A549 (cell line): ENCODE results near the gene IRS2. TPM values are rescaled to one million over a fixed set of nuclear protein-coding genes. Genes with fewer than 3 reads are reported as not detected.

Experiments used
- ATAC-seq, 2 experiments: fragments of 200-7000 bp in 1 of 2; fragments of >200 bp in 1 of 2; cut with Nextera tagmentation in 1 of 2; cut with Tn5 transposase in 1 of 2; 3 replicates each; pipeline versions ENCODE4 v1.8.0 to v1.9.1; 2018 to 2020; ENCODE audit warnings: mild to moderate bottlenecking in 1 of 2, moderate library complexity in 1 of 2
- CTCF ChIA-PET: fragments of 300-600 bp; sonication (Branson Sonifier 250); formaldehyde crosslinking; extraction: SDS; loops from one replicate; lab custom pipeline; 2021; ENCODE audit warnings: antibody characterized with exemption, inconsistent platforms; lab: Yijun Ruan, JAX
- POLR2A ChIA-PET: fragments of 350-600 bp; formaldehyde crosslinking; extraction: SDS; loops from one replicate; lab custom pipeline; 2021; ENCODE audit warnings: antibody characterized with exemption, inconsistent platforms; lab: Yijun Ruan, JAX
- DNase-seq, 2 experiments: peaks; one replicate each; pipeline versions ENCODE4 v3.0.0 to v3.0.0-alpha.2; 2011 to 2016; ENCODE audit warnings: low read depth in 1 of 2, low spot score in 1 of 2
- FAIRE-seq: peaks from 2 replicates; lab custom pipeline; 2011; peaks lifted over from hg19 to GRCh38; lab: Jason Lieb, UNC
- H3K27ac ChIP-seq, 2 experiments: fragments of >200 bp; sonication (Bioruptor Twin); formaldehyde crosslinking; 3 replicates each; pipeline ENCODE4 v1.5.1; 2016 to 2017
- H3K4me1 ChIP-seq: fragments of >200 bp; sonication (Bioruptor Twin); formaldehyde crosslinking; 3 replicates; pipeline ENCODE4 v1.6.1; 2016
- H3K4me2 ChIP-seq: fragments of >200 bp; sonication (Bioruptor Twin); formaldehyde crosslinking; 3 replicates; pipeline ENCODE4 v1.6.1; 2016
- H3K4me3 ChIP-seq: fragments of >200 bp; sonication (Bioruptor Twin); formaldehyde crosslinking; 3 replicates; pipeline ENCODE4 v1.5.1; 2016
- H3K9me3 ChIP-seq: fragments of >200 bp; sonication (Bioruptor Twin); formaldehyde crosslinking; 3 replicates; pipeline ENCODE4 v1.6.1; 2016
- BCL3 ChIP-seq: fragments of >200 bp; sonication (Bioruptor Twin); formaldehyde crosslinking; IDR thresholded peaks from 3 replicates; pipeline ENCODE4 v1.6.1; 2016
- BHLHE40 ChIP-seq: IDR thresholded peaks from 2 replicates; pipeline ENCODE4 v1.6.1; 2012; ENCODE audit warnings: low read depth, low read length, inconsistent platforms
- CBX8 ChIP-seq: fragments of 200-600 bp; sonication (generic); IDR thresholded peaks from 2 replicates; pipeline ENCODE4 v1.6.1; 2016
- CHD2 ChIP-seq: fragments of 150-350 bp; IDR thresholded peaks from 2 replicates; pipeline ENCODE4 v1.6.1; 2014; ENCODE audit warnings: low read length; ENCODE audit not compliant: partially characterized antibody
- E2F6 ChIP-seq: IDR thresholded peaks from 2 replicates; pipeline ENCODE4 v1.6.1; 2012; ENCODE audit warnings: low read depth, borderline replicate concordance
- EHF ChIP-seq: fragments of 250-450 bp; sonication (Bioruptor Pico); IDR thresholded peaks from 2 replicates; pipeline ENCODE4 v1.5.0; 2020; ENCODE audit warnings: mild to moderate bottlenecking
- ESRRA ChIP-seq: fragments of 150-350 bp; IDR thresholded peaks from 2 replicates; pipeline ENCODE4 v1.6.1; 2014; ENCODE audit warnings: mild to moderate bottlenecking, low read length, borderline replicate concordance
- FOSB ChIP-seq: fragments of 250-450 bp; sonication (Bioruptor Pico); IDR thresholded peaks from 2 replicates; pipeline ENCODE4 v1.5.0; 2020; ENCODE audit warnings: mild to moderate bottlenecking, moderate library complexity
- FOSL2 ChIP-seq, 2 experiments: fragments of 450-650 bp in 1 of 2; fragments of >200 bp in 1 of 2; sonication (Bioruptor Twin) in 1 of 2; formaldehyde crosslinking; IDR thresholded peaks; 2 replicates each; pipeline versions ENCODE4 v1.5.0 to v1.6.1; 2016 to 2020; ENCODE audit warnings: mild to moderate bottlenecking in 1 of 2, moderate library complexity in 1 of 2
- FOXS1 ChIP-seq: fragments of 250-450 bp; sonication (Bioruptor Pico); IDR thresholded peaks from 2 replicates; pipeline ENCODE4 v1.5.0; 2020; ENCODE audit warnings: mild to moderate bottlenecking, moderate library complexity
- GATA3 ChIP-seq: IDR thresholded peaks from 2 replicates; pipeline ENCODE4 v1.6.1; 2012; ENCODE audit warnings: borderline replicate concordance
- HDAC2 ChIP-seq: fragments of 200-600 bp; sonication (generic); IDR thresholded peaks from 2 replicates; pipeline ENCODE4 v1.6.1; 2016
- HEYL ChIP-seq: fragments of 250-450 bp; sonication (Bioruptor Pico); IDR thresholded peaks from 2 replicates; pipeline ENCODE4 v1.8.0; 2021; ENCODE audit warnings: mild to moderate bottlenecking, moderate library complexity
- HOXA7 ChIP-seq: fragments of 250-450 bp; sonication (Bioruptor Pico); IDR thresholded peaks from 2 replicates; pipeline ENCODE4 v1.5.0; 2020; ENCODE audit warnings: mild to moderate bottlenecking, moderate library complexity
- JUN ChIP-seq, 2 experiments: fragments of >200 bp; sonication (Bioruptor Twin); formaldehyde crosslinking; IDR thresholded peaks; 2 replicates in 1 of 2; 3 replicates in 1 of 2; pipeline ENCODE4 v1.6.1; 2016 to 2017
- JUNB ChIP-seq: fragments of >200 bp; sonication (Bioruptor Twin); formaldehyde crosslinking; IDR thresholded peaks from 2 replicates; pipeline ENCODE4 v1.6.1; 2016
- KDM5A ChIP-seq: fragments of 200-600 bp; sonication (generic); IDR thresholded peaks from 2 replicates; pipeline ENCODE4 v1.6.1; 2016; ENCODE audit warnings: antibody characterized with exemption, mild to moderate bottlenecking
- MAX ChIP-seq: IDR thresholded peaks from 2 replicates; pipeline ENCODE4 v1.6.1; 2012
- MAZ ChIP-seq: fragments of 150-350 bp; IDR thresholded peaks from 2 replicates; pipeline ENCODE4 v1.6.1; 2014; ENCODE audit warnings: antibody characterized with exemption, low read depth, low read length, borderline replicate concordance
- NR3C1 ChIP-seq: fragments of >200 bp; sonication (Bioruptor Twin); formaldehyde crosslinking; IDR thresholded peaks from 3 replicates; pipeline ENCODE4 v1.6.1; 2017
- PBX3 ChIP-seq: IDR thresholded peaks from 2 replicates; pipeline ENCODE4 v1.6.1; 2012
- POLR2A ChIP-seq: IDR thresholded peaks from 2 replicates; pipeline ENCODE4 v1.6.1; 2012; ENCODE audit warnings: mild to moderate bottlenecking, low read length
- POLR2AphosphoS2 ChIP-seq: conservative IDR thresholded peaks from 2 replicates; pipeline ENCODE4 v1.6.1; 2012; ENCODE audit warnings: low read length, improper control_type of control experiment, inconsistent platforms
- RAD21 ChIP-seq, 2 experiments: fragments of >200 bp in 1 of 2; sonication (Bioruptor Twin) in 1 of 2; formaldehyde crosslinking in 1 of 2; IDR thresholded peaks in 1 of 2; conservative IDR thresholded peaks in 1 of 2; 2 replicates in 1 of 2; 3 replicates in 1 of 2; pipeline ENCODE4 v1.6.1; 2012 to 2018; ENCODE audit warnings: inconsistent platforms in 1 of 2
- RCOR1 ChIP-seq: fragments of 150-350 bp; IDR thresholded peaks from 2 replicates; pipeline ENCODE4 v1.6.1; 2014; ENCODE audit warnings: antibody characterized with exemption, low read length, low read depth
- RNF2 ChIP-seq: fragments of 200-600 bp; sonication (generic); IDR thresholded peaks from 2 replicates; pipeline ENCODE4 v1.6.1; 2016; ENCODE audit warnings: low read depth, mild to moderate bottlenecking, antibody characterized with exemption, moderate library complexity, borderline replicate concordance
- SMC3 ChIP-seq: fragments of >200 bp; sonication (Bioruptor Twin); formaldehyde crosslinking; IDR thresholded peaks from 3 replicates; pipeline ENCODE4 v1.6.1; 2018; ENCODE audit warnings: inconsistent platforms
- USF2 ChIP-seq: fragments of 450-650 bp; IDR thresholded peaks from 2 replicates; pipeline ENCODE4 v1.6.1; 2014; ENCODE audit warnings: antibody characterized with exemption
- ZFP36 ChIP-seq: fragments of 450-650 bp; IDR thresholded peaks from 2 replicates; pipeline ENCODE4 v1.6.1; 2014; ENCODE audit warnings: borderline replicate concordance; ENCODE audit not compliant: partially characterized antibody
- ZNF302 ChIP-seq: fragments of 250-450 bp; sonication (Bioruptor Pico); IDR thresholded peaks from 2 replicates; pipeline ENCODE4 v1.9.0; 2021; ENCODE audit warnings: inconsistent platforms, mild to moderate bottlenecking, moderate library complexity
- WGBS: methylation state at CpG from one replicate; pipeline ENCODE4 v1.1.6; 2017; ENCODE audit errors: missing lambda C conversion rate; 5-methylcytosine and 5-hydroxymethylcytosine counted together
- polyA minus RNA-seq: library from RNA; depleted of rRNA, polyadenylated mRNA; stranded (reverse); fragments of >200 nt; gene quantifications from 2 replicates; pipeline ENCODE4 v1.2.3, GENCODE V29; 2011; rRNA and poly(A)+ RNA removed
- polyA plus RNA-seq, 4 experiments: library from polyadenylated mRNA; depleted of rRNA in 3 of 4; stranded (reverse); fragments of >200 nt; fragmentation: RNase III in 1 of 4; extraction: RNeasy Plus Mini Kit Qiagen cat#74134 plus additional on column Dnase treatment in 1 of 4; gene quantifications; 2 replicates in 3 of 4; 3 replicates in 1 of 4; pipeline ENCODE4 v1.2.3, GENCODE V29; 2011 to 2017

The IRS2 gene
- polyA plus RNA-seq (2011; rRNA removed) (12.3 and 15.6 TPM in 2 replicates), polyA plus RNA-seq (2017; fragmentation: RNase III; extraction: RNeasy Plus Mini Kit Qiagen cat#74134 plus additional on column Dnase treatment) (3.9 to 5.2 TPM (median 4.8 TPM) in 3 replicates), polyA minus RNA-seq (11.7 and 12.6 TPM in 2 replicates)
- polyA plus RNA-seq (2012; cell fraction: cytosol; rRNA removed), result 7.6 and 12.9 TPM in 2 replicates
- polyA plus RNA-seq (2012; cell fraction: nucleus; rRNA removed), result 10.8 and 17.5 TPM in 2 replicates

GRCh38 chr13:109786457-109787134 lies at the start of gene IRS2:
TSS of gene IRS2 (minus strand) at chr13:109786583. CDS start at chr13:109786053, 530 bp downstream.
- no CpG with 5 or more reads among the region's 98 CpGs for WGBS
- DNase-seq (peak; percentile 54 to 94), FAIRE-seq (no peak), ATAC-seq (peak; percentile 54 to 63)
- Histone ChIP-seq H3K4me3 (peak within 1 kb of the TSS; percentile 89), H3K4me2 (peak within 1 kb of the TSS; percentile 95), H3K9me3 (no peaks in the 10 kb centered on the region), H3K27ac (peak within 1 kb of the TSS; percentile 95 to 98), H3K4me1 (peaks cover 34% of the 10 kb centered on the region)
- CTCF ChIA-PET, result no interaction called here
- POLR2A ChIA-PET, result interaction anchor here (0.6 to 1.4 kb wide), 3 partner anchors 514 to 871 kb away, joined by 5 to 8 read pairs (median 6); no protein-coding TSS in a partner anchor
- TF ChIP-seq ZNF302 (no peak), POLR2A (peak; percentile 98), E2F6 (0 out of 2 replicates have a peak, but pooled peaks have one; percentile 18), RNF2 (no peak), SMC3 (no peak), RAD21 (conservative IDR thresholded peaks at IDR 0.05 in 1 of 2, IDR thresholded peaks at IDR 0.05 in 1 of 2) (no peak), GATA3 (no peak), BHLHE40 (no peak), EHF (CRISPR knock-in tag) (no peak), FOXS1 (no peak), POLR2AphosphoS2 (no peak), USF2 (no peak), MAZ (peak; percentile 52; the same call in 1 of the 2 replicates), CHD2 (no peak), JUN (IDR thresholded peaks at IDR 0.05) (peak; percentile 19 to 48; a peak in 3 of 5 replicates), ZFP36 (no peak), KDM5A (no peak), BCL3 (no peak), HEYL (CRISPR knock-in tag) (no peak), NR3C1 (no peak), CBX8 (no peak), JUNB (no peak), FOSL2 (IDR thresholded peaks at IDR 0.05) (no peak), FOSL2 (CRISPR knock-in tag; IDR thresholded peaks at IDR 0.05) (peak; percentile 55), FOSB (CRISPR knock-in tag) (no peak), PBX3 (no peak; the same call in 1 of the 2 replicates), MAX (peak; percentile 73), HDAC2 (no peak), HOXA7 (CRISPR knock-in tag) (no peak), ESRRA (no peak), RCOR1 (no peak)
